Embryonic facial prominence (tissue), 1 donor: Measurements from ENCODE around the gene SLMAP.
"Not testable (repeated sequence)": the region's sequence is repeated elsewhere in the genome, so short reads cannot be mapped to it uniquely, and the experiment has no call there.

ENCODE experiments used
- DNase-seq: peaks from one replicate; pipeline ENCODE4 v3.0.0-alpha.2; 2016; ENCODE audit errors: extremely low spot score

SLMAP gene

GRCh38 chr3:57827757-57828156, 71.6 kb downstream of the SLMAP start:
- no peak for DNase-seq

- no peak for DNase-seq
Measured at GRCh38 chr3:57832486-57832885, 76.4 kb downstream of the SLMAP start.

GRCh38 chr3:57832900-57833313, 76.8 kb downstream of the SLMAP start:
- DNase-seq: no peak

GRCh38 chr3:57833763-57834162, 77.7 kb downstream of the SLMAP start:
- DNase-seq: no peak

- no peak for DNase-seq
Measured at GRCh38 chr3:57837686-57838085, 81.6 kb downstream of the SLMAP start.

- DNase-seq: no peak
Measured at GRCh38 chr3:57838627-57839026, 82.5 kb downstream of the SLMAP start.

- DNase-seq: no peak
Measured at GRCh38 chr3:57840473-57840872, 84.4 kb downstream of the SLMAP start.

- no peak for DNase-seq
Measured at GRCh38 chr3:57841818-57842217, 85.7 kb downstream of the SLMAP start.

- no peak for DNase-seq
Measured at GRCh38 chr3:57848177-57848738, 92.1 kb downstream of the SLMAP start.

GRCh38 chr3:57851304-57851703, 95.2 kb downstream of the SLMAP start:
- no peak for DNase-seq

- DNase-seq: no peak
Measured at GRCh38 chr3:57852896-57853295, 96.8 kb downstream of the SLMAP start.

GRCh38 chr3:57855281-57855680, 99.2 kb downstream of the SLMAP start:
- no peak for DNase-seq

- no peak for DNase-seq
Measured at GRCh38 chr3:57855943-57856342, 99.8 kb downstream of the SLMAP start.

- no peak for DNase-seq
Measured at GRCh38 chr3:57856675-57857074, 100.6 kb downstream of the SLMAP start.

GRCh38 chr3:57862894-57863293, 106.8 kb downstream of the SLMAP start:
- DNase-seq: no peak

GRCh38 chr3:57863380-57863779, 107.3 kb downstream of the SLMAP start:
- DNase-seq: no peak

GRCh38 chr3:57864853-57865252, 108.7 kb downstream of the SLMAP start:
- DNase-seq: peak; percentile 34

- not testable (repeated sequence) for DNase-seq
Measured at GRCh38 chr3:57869110-57869509, 113.0 kb downstream of the SLMAP start.

GRCh38 chr3:57872606-57873005, 116.5 kb downstream of the SLMAP start:
- no peak for DNase-seq

- no peak for DNase-seq
Measured at GRCh38 chr3:57876632-57877031, 120.5 kb downstream of the SLMAP start.

- no peak for DNase-seq
Measured at GRCh38 chr3:57877116-57877515, 121.0 kb downstream of the SLMAP start.

GRCh38 chr3:57884436-57884835, 128.3 kb downstream of the SLMAP start:
- DNase-seq: not testable (repeated sequence)

GRCh38 chr3:57889807-57890206, 133.7 kb downstream of the SLMAP start:
- DNase-seq: no peak

- DNase-seq: peak; percentile 8
Measured at GRCh38 chr3:57890874-57891273, 134.8 kb downstream of the SLMAP start.
